HG02973 (cell line): Measurements from ENCODE around the gene TBC1D24.

ENCODE experiments used
- ATAC-seq: cut with Tn5 transposase; IDR thresholded peaks from one replicate; pipeline ENCODE4 v1.9.1; 2021; ENCODE audit warnings: moderate library complexity; ENCODE audit not compliant: unreplicated experiment

Gene TBC1D24

DNA sequence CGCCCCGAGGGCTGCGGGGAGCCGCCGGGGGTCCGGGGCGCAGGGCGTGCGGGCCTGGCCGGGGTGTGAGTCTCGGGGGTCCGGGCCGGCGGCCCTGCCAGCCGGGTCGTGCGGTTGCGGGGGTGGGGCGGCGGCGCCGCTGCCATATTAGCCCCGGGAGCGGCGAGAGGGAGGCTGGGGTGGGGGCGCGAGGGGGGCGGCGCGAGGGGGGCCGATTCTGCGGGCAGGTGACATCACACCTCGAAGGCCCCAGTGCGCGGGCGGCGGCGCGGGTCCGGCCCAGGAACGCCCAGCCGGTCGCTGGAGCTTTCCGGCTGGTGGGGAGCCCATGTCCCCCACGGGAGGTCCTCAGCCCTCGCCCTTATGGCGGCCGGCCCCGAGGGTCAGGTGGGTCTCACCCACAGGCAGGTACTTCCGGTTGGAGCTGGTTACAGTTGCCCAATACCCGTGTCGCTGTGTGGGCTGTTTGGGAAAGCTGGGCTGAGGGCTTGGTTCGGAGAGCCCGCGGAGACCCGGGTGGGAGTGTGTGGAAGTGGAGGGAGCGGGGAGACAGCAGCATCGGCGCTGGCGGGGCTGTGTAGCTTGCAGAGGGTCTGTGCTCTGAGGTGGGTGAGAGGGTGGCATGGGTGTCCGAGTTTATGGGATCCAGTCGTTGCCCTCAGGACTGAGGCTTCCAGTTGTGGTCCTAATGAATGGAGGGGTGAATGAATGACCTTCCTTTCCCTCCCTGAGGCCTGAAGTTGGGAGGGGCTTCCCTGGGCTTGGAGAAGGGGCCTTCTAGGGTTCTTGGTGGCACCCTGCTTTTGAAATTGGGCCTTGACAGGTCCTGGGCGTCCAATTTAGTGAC is 39.6 kb downstream of the TBC1D24 start:
- ATAC-seq = no peak

DNA sequence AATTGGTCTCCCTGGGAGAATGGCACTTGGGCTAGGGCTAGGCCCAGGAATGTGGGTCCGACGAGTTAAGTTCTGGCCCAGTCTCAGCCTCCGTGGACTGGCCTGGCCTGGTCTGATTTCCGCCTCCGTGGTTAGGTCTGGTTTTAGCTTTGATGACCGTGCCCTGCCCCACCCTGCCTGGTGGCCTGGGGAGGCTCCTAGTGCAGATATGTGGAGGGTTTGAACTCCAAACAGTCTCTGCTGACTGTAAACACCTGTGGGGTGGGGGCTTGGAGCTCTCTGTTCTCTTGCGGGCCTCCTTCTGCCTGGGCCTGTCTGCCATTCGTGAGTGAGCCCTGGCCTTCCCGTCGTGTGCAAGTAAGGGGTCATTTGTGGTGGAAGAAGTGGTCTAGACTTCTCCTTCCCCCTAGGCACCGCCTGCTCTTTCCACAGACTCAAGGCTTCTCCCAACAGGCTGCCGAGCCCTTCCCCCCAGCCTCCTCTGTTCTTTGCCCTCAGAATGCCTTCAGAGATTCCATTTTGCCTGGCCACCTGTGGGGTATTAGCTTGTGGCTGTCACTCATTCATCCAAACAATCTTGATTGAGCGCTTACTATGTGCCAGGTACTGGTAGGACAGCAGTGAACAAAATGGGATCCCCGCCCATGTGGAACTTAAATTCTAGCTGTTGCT is 40.4 kb downstream of the TBC1D24 start:
- no peak for ATAC-seq

DNA sequence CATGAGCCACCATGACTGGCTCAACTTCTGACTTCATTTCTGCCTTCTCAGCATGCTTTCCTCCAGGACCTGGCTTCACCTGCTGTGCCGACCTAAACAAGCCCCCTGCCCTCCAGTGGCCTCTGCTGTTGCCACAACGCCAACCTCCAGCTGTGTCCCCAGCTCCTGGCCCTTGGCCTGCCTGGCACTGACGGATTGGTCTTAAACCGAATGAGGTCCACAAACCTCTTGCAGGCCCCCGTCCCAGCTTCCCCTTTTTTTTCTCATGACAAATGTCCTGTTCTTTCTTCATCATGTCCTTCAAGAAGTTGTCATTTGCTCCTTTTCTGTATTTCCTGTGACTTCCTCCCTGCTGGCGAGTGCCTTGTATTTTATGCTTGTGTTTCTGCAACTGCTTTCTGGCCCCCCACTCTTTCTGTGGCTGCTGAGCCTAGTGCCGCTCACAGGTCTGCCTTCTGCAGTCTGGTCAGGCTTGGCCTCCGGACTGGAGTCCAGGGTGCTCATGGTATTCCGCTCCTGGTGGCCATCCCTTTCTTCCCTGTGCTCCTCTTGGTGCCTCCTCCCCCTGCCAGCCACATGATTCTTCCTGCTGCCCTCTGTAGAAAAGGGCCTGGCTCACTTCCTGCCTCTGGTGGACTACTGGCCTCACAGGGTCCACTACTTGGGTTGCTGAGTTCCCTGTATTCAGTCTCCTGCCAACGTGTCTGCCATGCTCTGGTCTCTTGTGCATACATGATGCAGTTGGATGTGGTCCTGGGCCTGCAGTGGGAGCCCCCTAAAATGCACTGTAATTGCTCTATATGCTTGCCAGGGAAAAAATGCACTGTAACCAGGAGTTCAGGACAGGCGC is 41.7 kb downstream of the TBC1D24 start:
- no peak for ATAC-seq

DNA sequence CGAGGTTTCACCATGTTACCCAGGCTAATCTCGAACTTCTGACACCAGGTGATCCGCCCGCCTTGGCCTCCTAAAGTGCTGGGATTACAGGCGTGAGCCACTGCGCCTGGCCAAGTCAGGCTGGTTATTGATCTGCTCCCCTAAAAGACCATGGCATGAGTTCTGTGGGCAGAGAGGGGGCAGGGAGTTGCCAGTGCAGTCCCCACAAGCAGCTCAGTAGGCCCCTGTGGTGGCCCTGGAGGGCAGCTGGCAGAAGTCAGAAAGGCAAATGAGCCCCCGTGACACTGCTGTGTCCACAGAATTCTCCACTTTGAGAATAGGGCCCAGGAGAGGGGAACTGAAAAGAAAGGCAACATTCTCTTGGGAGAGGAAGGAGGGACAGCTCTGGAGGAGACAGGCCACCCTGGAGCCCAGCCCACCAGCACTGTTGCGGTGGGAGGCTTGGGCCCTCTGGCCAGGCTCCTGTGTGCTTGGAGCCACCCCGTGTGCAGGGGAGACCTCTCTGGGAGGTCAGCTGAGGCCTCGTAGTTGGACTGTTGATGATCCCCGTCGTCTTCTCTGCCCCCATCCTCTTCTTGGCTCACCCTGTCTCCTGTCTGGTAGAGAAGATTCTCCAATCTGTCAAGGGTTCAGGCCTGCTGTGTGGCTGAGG is 43.2 kb downstream of the TBC1D24 start:
- ATAC-seq = no peak

DNA sequence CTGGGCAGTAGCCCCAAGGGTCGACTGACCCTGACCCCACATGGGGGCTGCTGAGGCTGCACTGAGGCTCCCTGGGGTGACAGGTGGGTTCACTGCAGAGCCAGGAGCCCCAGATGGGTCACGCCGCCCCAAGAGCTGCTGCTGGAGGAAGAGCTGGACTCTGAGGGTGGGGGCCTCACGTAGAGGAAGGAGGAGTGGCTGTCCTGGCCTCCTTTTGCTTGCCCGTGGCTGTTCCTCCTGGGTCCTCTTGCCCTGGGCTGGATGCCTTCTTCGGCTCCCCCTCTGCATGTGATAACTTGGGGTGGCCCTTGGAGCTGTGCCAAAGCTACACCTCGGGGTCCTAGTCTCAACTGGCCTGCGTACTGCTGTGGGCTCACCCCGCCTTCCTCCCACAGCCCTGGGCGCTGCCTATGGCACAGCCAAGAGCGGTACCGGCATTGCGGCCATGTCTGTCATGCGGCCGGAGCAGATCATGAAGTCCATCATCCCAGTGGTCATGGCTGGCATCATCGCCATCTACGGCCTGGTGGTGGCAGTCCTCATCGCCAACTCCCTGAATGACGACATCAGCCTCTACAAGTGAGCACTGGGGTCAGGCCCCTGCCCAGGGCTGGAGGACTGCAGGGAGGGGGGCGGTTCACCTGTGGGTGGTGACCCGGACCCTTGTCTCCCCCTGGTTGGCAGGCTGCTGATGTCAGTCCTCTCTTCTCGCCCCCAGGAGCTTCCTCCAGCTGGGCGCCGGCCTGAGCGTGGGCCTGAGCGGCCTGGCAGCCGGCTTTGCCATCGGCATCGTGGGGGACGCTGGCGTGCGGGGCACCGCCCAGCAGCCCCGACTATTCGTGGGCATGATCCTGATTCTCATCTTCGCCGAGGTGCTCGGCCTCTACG is 44.1 kb downstream of the TBC1D24 start:
- ATAC-seq = no peak

DNA sequence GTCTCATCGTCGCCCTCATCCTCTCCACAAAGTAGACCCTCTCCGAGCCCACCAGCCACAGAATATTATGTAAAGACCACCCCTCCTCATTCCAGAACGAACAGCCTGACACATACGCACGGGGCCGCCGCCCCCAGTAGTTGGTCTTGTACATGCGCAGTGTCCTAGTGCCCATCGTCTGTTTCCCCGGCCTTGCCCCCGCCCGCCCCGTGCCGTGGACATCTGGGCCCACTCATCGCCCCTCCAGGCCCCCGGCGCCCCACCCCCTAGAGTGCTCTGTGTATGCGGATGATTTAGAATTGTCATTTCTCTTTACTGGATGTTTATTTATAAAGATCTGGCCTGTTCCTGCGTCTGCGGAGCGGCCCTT is 44.8 kb downstream of the TBC1D24 start:
- no peak for ATAC-seq

DNA sequence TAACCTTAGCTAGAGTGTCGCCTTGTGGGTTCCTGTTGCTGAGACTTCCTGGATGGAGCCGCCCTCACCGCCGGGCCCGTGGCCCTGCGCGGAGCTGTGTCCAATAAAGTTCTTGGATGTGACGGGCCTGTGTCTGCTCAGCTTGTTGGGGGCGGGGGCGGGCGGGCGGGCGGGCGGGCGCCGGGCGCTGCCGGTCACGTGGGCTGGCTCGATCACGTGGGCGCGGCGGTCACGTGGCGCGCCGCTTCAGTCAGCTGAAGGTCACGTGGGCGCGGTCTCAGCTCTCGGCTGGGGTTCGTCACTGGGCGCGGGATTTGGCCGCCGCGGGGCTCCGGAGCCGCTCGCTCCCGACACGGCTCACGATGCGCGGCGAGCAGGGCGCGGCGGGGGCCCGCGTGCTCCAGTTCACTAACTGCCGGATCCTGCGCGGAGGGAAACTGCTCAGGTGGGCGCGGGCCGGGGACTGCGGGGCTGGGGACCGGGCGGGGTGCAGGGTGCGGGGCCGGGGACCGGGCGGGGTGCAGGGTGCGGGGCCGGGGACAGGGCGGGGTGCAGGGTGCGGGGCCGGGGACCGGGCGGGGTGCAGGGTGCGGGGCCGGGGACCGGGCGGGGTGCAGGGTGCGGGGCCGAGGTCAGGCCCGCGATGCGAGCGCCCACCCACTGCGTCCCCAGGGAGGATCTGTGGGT is 45.3 kb downstream of the TBC1D24 start, which contains the start of gene AMDHD2:
AMDHD2 (plus strand) TSS at position 275 of the 687 bp plus-strand sequence; CDS start at position 363, 88 bp downstream.
- no peak for ATAC-seq

DNA sequence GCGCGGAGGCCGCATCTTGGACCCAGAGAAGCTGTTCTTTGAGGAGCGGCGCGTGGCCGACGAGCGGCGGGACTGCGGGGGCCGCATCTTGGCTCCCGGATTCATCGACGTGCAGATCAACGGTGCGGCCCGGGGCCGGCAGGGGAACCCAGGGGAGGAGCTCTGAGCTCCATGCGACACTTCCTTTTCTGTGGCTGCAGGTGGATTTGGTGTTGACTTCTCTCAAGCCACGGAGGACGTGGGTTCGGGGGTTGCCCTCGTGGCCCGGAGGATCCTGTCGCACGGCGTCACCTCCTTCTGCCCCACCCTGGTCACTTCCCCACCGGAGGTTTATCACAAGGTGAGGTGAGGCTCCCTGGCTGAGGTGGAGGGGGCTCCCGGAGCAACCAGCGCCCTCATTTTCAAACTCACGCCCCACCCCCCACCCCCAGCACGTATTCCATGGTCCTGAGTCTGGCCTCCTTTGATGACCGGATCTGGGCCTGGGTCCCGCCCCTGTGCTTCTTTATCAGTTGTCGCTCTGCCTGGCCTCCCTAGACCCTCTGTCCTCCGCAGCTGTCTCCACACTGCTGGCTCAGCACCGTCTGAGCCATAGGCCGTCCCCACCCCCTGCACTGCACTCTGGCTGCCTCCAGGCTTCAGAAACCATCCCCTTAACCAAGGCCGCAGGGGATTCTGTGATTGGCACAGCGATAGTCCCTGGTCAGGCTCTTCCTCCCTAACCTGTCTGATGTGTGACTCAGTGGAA is 46.0 kb downstream of the TBC1D24 start:
- ATAC-seq = no peak

DNA sequence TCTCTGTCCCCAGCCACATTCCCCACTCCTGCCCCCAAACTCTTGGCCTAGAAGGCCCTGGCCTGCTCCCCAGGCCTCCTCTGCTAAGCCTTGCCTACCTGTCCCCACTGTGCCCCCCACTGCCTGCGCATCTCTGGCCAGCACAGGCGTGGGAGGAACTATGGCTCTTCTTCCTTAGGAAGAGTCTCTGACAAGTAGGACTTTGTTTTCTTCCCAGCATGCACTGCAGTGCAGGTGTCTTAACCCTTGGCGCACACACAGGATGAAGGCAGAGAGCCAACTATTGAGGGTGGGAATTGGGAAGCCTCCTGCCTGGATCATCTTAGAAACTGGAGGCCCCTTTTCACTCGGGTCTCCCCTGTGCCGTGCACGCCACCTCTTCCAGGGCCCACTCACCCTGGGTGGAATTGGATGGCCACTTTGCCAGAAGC is 48.9 kb downstream of the TBC1D24 start:
- ATAC-seq = no peak

DNA sequence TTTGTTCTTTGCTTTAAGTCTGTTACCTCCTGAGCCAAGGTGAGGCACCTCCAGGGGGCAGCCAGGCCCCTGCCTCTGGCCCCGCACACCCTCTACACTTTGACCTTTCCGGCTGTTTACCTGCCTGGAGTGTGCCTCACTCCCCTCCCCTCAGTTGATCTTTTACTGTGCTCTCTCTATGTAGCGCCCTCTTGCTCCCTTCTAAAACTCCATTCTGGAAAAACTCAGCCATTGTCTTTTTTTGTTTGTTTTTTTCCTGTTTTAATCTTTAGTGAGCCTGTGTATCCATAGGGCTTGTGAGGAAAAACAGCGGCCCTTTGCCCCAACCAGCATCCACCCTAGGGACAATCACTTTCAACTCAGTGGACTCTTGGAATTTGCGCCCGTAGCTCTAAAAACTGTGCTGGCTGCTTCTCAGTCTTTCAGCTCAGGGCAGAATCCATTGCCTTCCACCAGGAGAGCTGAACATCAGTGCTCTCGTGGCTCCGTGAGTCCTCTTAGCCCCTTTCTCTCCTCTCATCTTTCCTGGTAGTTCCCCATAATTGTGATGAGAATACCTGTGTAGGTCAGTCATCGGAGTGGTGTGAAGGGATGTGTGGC is 49.5 kb downstream of the TBC1D24 start:
- no peak for ATAC-seq

DNA sequence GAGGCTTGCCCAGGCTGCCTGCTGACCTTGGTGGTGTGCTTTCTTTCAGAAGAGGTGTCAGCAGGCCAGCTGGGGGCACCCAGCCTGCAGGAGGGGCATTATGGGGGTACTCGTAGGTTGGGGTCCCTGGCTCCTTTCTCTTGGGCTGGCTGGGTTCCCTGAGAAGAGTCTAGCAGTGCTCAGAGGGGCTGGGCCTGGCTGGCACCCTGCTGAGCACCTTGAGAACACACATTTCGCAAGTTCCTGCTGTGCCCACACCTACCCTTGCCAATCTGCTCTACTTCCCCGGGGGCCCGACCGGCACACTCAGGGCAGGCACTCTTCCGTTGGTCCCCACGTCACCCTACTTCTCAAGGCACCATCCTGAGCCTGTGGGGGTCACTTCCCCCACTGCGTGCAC is 51.2 kb downstream of the TBC1D24 start:
- no peak for ATAC-seq

DNA sequence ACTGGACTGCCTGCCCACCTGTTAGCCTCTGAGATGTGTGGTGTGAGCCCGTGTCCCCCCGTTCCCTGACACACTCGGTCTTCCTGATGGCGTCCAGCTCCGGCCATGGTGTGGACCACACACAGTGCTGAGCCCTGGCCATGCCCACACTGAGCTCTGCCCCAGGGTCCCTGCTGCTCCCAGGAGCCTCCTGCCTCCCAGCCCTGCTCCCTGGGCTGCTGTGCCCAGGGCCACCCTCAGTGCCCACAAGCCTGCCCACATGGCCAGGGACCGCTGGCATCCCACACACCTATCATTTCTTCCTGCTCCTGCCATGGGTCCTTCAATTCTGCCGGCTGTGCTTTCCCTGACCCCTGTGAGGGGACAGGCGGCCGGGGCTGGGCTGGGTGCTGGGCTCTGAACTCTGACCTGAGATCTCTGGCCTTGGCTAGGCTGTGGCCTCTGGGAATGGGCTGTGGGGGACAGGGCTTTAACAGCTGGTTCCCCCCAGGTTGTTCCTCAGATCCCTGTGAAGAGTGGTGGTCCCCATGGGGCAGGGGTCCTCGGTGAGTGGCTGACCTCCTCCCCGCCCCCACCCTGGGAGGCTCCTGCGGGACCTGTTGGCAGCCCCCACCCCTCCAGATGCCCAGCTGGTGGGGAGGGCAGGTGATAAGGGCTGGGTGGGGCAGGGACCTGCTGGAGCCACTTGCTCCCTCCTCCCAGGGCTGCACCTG is 52.3 kb downstream of the TBC1D24 start:
- ATAC-seq = no peak

DNA sequence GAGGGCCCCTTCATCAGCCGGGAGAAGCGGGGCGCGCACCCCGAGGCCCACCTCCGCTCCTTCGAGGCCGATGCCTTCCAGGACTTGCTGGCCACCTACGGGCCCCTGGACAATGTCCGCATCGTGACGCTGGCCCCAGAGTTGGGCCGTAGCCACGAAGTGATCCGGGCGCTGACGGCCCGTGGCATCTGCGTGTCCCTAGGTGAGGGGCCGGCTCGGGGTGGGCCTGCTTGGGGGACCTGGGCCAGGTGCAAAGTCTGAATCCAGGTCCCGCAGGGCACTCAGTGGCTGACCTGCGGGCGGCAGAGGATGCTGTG is 52.8 kb downstream of the TBC1D24 start:
- ATAC-seq = no peak

DNA sequence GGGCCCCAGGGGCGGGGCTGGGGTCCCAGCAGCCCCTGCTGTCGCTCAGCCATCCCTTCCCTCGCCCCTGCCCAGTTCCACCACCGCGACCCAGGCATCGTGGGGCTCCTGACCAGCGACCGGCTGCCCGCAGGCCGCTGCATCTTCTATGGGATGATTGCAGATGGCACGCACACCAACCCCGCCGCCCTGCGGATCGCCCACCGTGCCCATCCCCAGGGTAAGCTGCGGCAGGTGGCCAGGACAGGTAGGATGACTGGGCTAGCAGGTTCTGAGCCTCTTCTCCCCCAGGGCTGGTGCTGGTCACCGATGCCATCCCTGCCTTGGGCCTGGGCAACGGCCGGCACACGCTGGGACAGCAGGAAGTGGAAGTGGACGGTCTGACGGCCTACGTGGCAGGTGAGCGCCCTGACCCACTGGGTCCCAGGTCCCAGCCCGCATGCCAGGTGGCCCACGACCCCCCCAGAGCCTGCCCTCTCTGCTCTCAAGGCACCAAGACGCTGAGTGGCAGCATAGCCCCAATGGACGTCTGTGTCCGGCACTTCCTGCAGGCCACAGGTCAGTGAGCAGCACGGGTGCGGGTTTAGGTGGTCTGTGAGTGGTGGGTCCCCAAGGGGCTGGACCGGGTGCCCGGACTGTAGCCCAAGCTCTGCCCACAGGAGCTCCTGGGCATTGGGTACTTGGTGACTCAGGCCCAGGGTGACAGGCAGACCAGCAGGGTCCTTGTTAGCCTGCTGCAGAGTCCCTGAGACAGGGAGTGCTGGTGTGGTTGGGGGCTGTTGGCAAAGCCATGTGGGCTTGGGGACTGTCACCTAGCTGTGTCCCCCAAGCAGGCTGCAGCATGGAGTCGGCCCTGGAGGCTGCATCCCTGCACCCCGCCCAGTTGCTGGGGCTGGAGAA is 53.5 kb downstream of the TBC1D24 start:
- ATAC-seq = no peak

DNA sequence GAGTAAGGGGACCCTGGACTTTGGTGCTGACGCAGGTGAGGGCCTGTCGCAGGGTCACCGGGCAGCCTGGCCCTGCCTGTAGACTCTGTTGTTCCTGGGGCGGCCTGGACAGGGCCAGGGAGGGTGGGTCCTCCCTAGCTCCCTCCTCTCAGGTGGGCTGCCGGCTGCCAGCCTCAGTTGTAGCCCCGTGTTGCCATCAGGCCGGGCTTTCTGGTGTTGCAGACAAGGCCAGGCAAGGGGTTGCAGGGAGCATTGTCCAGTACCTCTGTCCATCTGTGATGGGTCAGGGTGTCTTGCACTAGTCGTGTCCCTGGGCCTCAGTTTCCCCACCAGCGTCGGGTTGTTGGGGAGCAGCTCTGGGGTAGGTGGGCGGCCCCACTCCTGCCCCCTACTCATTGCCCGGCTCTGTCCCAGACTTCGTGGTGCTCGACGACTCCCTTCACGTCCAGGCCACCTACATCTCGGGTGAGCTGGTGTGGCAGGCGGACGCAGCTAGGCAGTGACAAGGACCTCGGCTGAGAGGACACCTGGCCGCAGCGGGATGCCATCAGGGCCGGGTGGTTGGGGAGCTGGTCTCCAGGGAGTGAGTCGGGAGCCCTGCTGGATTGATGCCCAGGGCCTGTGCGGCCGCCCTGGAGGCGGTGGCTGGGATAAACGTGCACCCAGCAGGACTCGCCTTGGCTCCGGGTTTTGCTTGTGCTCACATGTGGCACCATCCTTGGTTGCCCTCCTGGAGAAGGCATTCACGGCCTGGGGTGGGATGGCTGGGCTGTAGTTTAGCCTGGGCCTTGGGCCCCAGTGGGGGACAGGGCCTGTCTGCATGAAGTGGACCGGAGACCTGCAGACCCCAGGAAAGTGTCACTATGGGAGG is 54.4 kb downstream of the TBC1D24 start:
- no peak for ATAC-seq
